Endothelial cell of umbilical vein (primary cell): ENCODE measurements around the gene IGHMBP2. TPM values are rescaled to one million over a fixed set of nuclear protein-coding genes. Genes with fewer than 3 reads are reported as not detected.

Experiments
- BruUV-seq: library from RNA; stranded (reverse); fragments of 400-500 nt; replicated peaks from 2 replicates; lab custom pipeline; 2021; lab: Mats Ljungman, UMichigan
- CTCF ChIA-PET: fragments of 300-600, 350-600 bp; sonication (Branson Sonifier 250); formaldehyde crosslinking; loops from one replicate; lab custom pipeline; 2021; ENCODE audit warnings: antibody characterized with exemption, inconsistent platforms; lab: Charles Lee
- POLR2A ChIA-PET: fragments of 300-600, 350-600 bp; sonication (Branson Sonifier 250); formaldehyde crosslinking; loops from one replicate; lab custom pipeline; 2021; ENCODE audit warnings: antibody characterized with exemption, inconsistent platforms; lab: Charles Lee
- DNase-seq: peaks from one replicate; pipeline ENCODE4 v3.0.0-alpha.2; 2011; ENCODE audit warnings: low read depth, low spot score
- FAIRE-seq: peaks from 2 replicates; lab custom pipeline; 2011; peaks lifted over from hg19 to GRCh38; lab: Jason Lieb, UNC
- H2AFZ ChIP-seq: 2 replicates; pipeline ENCODE4 v1.6.0; 2012; ENCODE audit warnings: low read depth, low read length, control low read depth, inconsistent platforms
- H3K27ac ChIP-seq: 2 replicates; pipeline ENCODE4 v1.5.1; 2011; ENCODE audit warnings: low read depth, mild to moderate bottlenecking, control low read depth, low read length, moderate library complexity; ENCODE audit not compliant: insufficient read depth
- H3K27me3 ChIP-seq, 2 experiments: 2 replicates each; pipeline versions ENCODE4 v1.6.0 to v1.6.1; 2011; ENCODE audit warnings: low read length in 2 of 2, mixed read lengths in 1 of 2; ENCODE audit not compliant: control insufficient read depth in 2 of 2, insufficient read depth in 2 of 2
- H3K36me3 ChIP-seq, 2 experiments: 2 replicates in 1 of 2; 3 replicates in 1 of 2; pipeline ENCODE4 v1.5.1; 2011; ENCODE audit warnings: low read length in 2 of 2, mild to moderate bottlenecking in 1 of 2, moderate library complexity in 1 of 2; ENCODE audit not compliant: control insufficient read depth in 2 of 2, insufficient read depth in 2 of 2; ENCODE audit errors: extremely low read depth in 1 of 2
- H3K4me1 ChIP-seq: 3 replicates; pipeline ENCODE4 v1.5.1; 2011; ENCODE audit warnings: mild to moderate bottlenecking, low read length; ENCODE audit not compliant: control insufficient read depth, insufficient read depth; ENCODE audit errors: extremely low read depth
- H3K4me2 ChIP-seq: 2 replicates; pipeline ENCODE4 v1.6.1; 2011; ENCODE audit warnings: low read length, control low read depth, mixed read lengths; ENCODE audit not compliant: insufficient read depth
- H3K4me3 ChIP-seq, 3 experiments: fragments of 200-600 bp in 1 of 3; sonication (generic), shearing (Covaris generic) in 1 of 3; replicated peaks in 1 of 3; 2 replicates each; pipeline ENCODE4 v1.5.1; 2011 to 2016; ENCODE audit warnings: control low read depth in 3 of 3, low read length in 3 of 3, mild to moderate bottlenecking in 2 of 3, inconsistent platforms in 1 of 3, low read depth in 1 of 3, moderate library complexity in 1 of 3; ENCODE audit not compliant: insufficient read depth in 1 of 3
- H3K79me2 ChIP-seq: 2 replicates; pipeline ENCODE4 v1.6.0; 2012; ENCODE audit warnings: low read length, inconsistent platforms; ENCODE audit not compliant: control insufficient read depth, insufficient read depth
- H3K9ac ChIP-seq: replicated peaks from 2 replicates; pipeline ENCODE3; 2011; ENCODE audit warnings: low read length, control low read depth; ENCODE audit not compliant: insufficient read depth; ENCODE audit errors: extremely low read depth
- H3K9me1 ChIP-seq: replicated peaks from 3 replicates; pipeline ENCODE4 v1.6.0; 2011; ENCODE audit warnings: mild to moderate bottlenecking, low read length; ENCODE audit not compliant: control insufficient read depth, insufficient read depth; ENCODE audit errors: extremely low read depth
- H3K9me3 ChIP-seq: replicated peaks from 2 replicates; pipeline ENCODE4 v1.5.1; 2012; ENCODE audit warnings: low read length, inconsistent platforms; ENCODE audit not compliant: control insufficient read depth, insufficient read depth
- H4K20me1 ChIP-seq: replicated peaks from 2 replicates; pipeline ENCODE3; 2011; ENCODE audit warnings: mild to moderate bottlenecking, low read length; ENCODE audit not compliant: control insufficient read depth, insufficient read depth; ENCODE audit errors: extremely low read depth
- CTCF ChIP-seq, 2 donors: IDR thresholded peaks; 1 replicate in 1 of 2; 2 replicates in 1 of 2; pipeline ENCODE4 v1.5.1; 2011; ENCODE audit warnings: low read length in 2 of 2, mild to moderate bottlenecking in 2 of 2, moderate library complexity in 2 of 2, control low read depth in 1 of 2, inconsistent platforms in 1 of 2, low read depth in 1 of 2; ENCODE audit not compliant: insufficient read depth in 1 of 2; ENCODE audit errors: extremely low read depth in 1 of 2
- EZH2 ChIP-seq: IDR thresholded peaks from 2 replicates; pipeline ENCODE4 v1.6.1; 2012; ENCODE audit warnings: borderline replicate concordance, low read depth, mild to moderate bottlenecking, moderate library complexity, low read length, inconsistent platforms; ENCODE audit not compliant: severe bottlenecking
- FOS ChIP-seq: IDR thresholded peaks from 2 replicates; pipeline ENCODE4 v1.6.1; 2011; ENCODE audit warnings: mild to moderate bottlenecking, low read length, moderate library complexity, borderline replicate concordance; ENCODE audit not compliant: insufficient read depth
- GATA2 ChIP-seq: IDR thresholded peaks from 2 replicates; pipeline ENCODE4 v1.7.0; 2011; ENCODE audit warnings: low read depth, mild to moderate bottlenecking, moderate library complexity, mixed read lengths, low read length; ENCODE audit not compliant: insufficient read length, insufficient read depth
- JUN ChIP-seq: IDR thresholded peaks from 2 replicates; pipeline ENCODE4 v1.6.1; 2011; ENCODE audit warnings: borderline replicate concordance, low read depth; ENCODE audit not compliant: insufficient read length, insufficient read depth
- MAX ChIP-seq: IDR thresholded peaks from 2 replicates; pipeline ENCODE4 v1.6.1; 2011; ENCODE audit not compliant: insufficient read depth, insufficient read length
- MYC ChIP-seq: IDR thresholded peaks from one replicate; pipeline ENCODE4 v1.6.1; 2011; ENCODE audit warnings: mild to moderate bottlenecking, low read depth, low read length
- POLR2A ChIP-seq: IDR thresholded peaks from 2 replicates; pipeline ENCODE4 v1.6.1; 2012; ENCODE audit warnings: low read depth, mild to moderate bottlenecking, control low read depth, low read length
- POLR2AphosphoS5 ChIP-seq: IDR thresholded peaks from 2 replicates; pipeline ENCODE4 v1.6.1; 2012; ENCODE audit warnings: low read depth, mild to moderate bottlenecking, control low read depth, low read length, moderate library complexity; ENCODE audit not compliant: insufficient read depth
- dilution Hi-C: fragments of 300-500 bp; cut with MboI; formaldehyde crosslinking; loops from one replicate; pipeline ENCODE4 v1.15.0; 2019; ENCODE audit warnings: low sequenced_read_pairs; ENCODE audit not compliant: extremely low pct_ligation_motif_present
- intact Hi-C: fragments of 100-400 bp; cut with micrococcal nuclease; formaldehyde crosslinking; loops from one replicate; pipeline ENCODE4 v1.10.0; 2022
- polyA plus RNA-seq, 4 experiments: library from polyadenylated mRNA; depleted of rRNA in 3 of 4; stranded (reverse) in 3 of 4; unstranded in 1 of 4; fragments of >200 nt; gene quantifications; 2 replicates each; pipeline versions ENCODE4 v1.2.1 to v1.2.3, GENCODE V29; 2011 to 2012; ENCODE audit warnings: missing spikeins in 1 of 4
- total RNA-seq: library from RNA; stranded (reverse); gene quantifications from 2 replicates; pipeline ENCODE4 v1.2.3, GENCODE V29; 2021

The IGHMBP2 gene
- total and polyA plus RNA-seq, 2 donors (not counting 3 experiments of a cell fraction or from before 2014, with no cell fraction given): 10.9 to 25.1 TPM

- BruUV-seq: no TSS peak
- Histone ChIP-seq H3K4me3 (no peak overlapping the region), H4K20me1 (no peaks in the 10 kb centered on the region), H3K79me2 (peaks cover 2% of the 10 kb centered on the region), H3K36me3 (peaks cover 8 to 37% of the 10 kb centered on the region in 2 experiments), H3K9ac (no peak overlapping the region), H2AFZ (no peak overlapping the region), H3K9me1 (no peaks in the 10 kb centered on the region), H3K27me3 (no peaks in the 10 kb centered on the region), H3K9me3 (peaks cover 3% of the 10 kb centered on the region), H3K4me1 (no peaks in the 10 kb centered on the region), H3K27ac (no peak overlapping the region), H3K4me2 (no peak overlapping the region)
- dilution Hi-C loops (no loop called here), intact Hi-C loops (no loop called here)
- ChIA-PET CTCF (no interaction called here), POLR2A (no interaction called here)
- no peak for TF ChIP-seq POLR2A
- no peak for TF ChIP-seq EZH2
- no peak for TF ChIP-seq JUN
- DNase-seq (no peak), FAIRE-seq (no peak)
These were observed 24.6 kb downstream of the IGHMBP2 start for GRCh38 chr11:68928136-68928880.

- BruUV-seq: no TSS peak
- FAIRE-seq: no peak
- H3K79me2 ChIP-seq: peaks cover 2% of the 10 kb centered on the region
- dilution Hi-C loops: no loop called here
- H3K36me3 ChIP-seq: peaks cover 8 to 37% of the 10 kb centered on the region in 2 experiments
- H2AFZ ChIP-seq: no peak overlapping the region
- no peak overlapping the region for H3K4me3 ChIP-seq
- H3K9me1 ChIP-seq: no peaks in the 10 kb centered on the region
- H3K9ac ChIP-seq: no peak overlapping the region
- no peaks in the 10 kb centered on the region for H4K20me1 ChIP-seq
- H3K4me1 ChIP-seq: no peaks in the 10 kb centered on the region
- TF ChIP-seq MAX (no peak), CTCF (IDR thresholded peaks at IDR 0.05; ENCODE audit: extremely low read depth in 1 of 2, insufficient read depth in 1 of 2, low read depth in 1 of 2, low read length in 2 of 2) (no peak), FOS (no peak), POLR2A (no peak), POLR2AphosphoS5 (no peak), EZH2 (no peak), MYC (no peak), GATA2 (no peak), JUN (no peak)
- ChIA-PET POLR2A (interaction anchor here (0.6 kb wide), 1 partner anchor 626 kb away, joined by 4 read pairs; no protein-coding TSS in a partner anchor), CTCF (no interaction called here)
- H3K4me2 ChIP-seq: no peak overlapping the region
- no peak overlapping the region for H3K27ac ChIP-seq
- intact Hi-C loops: no loop called here
- DNase-seq: no peak
- no peaks in the 10 kb centered on the region for H3K27me3 ChIP-seq
- H3K9me3 ChIP-seq: peaks cover 3% of the 10 kb centered on the region
These were observed 25.4 kb downstream of the IGHMBP2 start for GRCh38 chr11:68929135-68929534.
